ENCODE data around the gene HOXD8.

Gene HOXD8

GRCh38 chr2:176167398-176167797, 37.9 kb downstream of the HOXD8 start:
- TF ChIP-seq, protein P1, sequence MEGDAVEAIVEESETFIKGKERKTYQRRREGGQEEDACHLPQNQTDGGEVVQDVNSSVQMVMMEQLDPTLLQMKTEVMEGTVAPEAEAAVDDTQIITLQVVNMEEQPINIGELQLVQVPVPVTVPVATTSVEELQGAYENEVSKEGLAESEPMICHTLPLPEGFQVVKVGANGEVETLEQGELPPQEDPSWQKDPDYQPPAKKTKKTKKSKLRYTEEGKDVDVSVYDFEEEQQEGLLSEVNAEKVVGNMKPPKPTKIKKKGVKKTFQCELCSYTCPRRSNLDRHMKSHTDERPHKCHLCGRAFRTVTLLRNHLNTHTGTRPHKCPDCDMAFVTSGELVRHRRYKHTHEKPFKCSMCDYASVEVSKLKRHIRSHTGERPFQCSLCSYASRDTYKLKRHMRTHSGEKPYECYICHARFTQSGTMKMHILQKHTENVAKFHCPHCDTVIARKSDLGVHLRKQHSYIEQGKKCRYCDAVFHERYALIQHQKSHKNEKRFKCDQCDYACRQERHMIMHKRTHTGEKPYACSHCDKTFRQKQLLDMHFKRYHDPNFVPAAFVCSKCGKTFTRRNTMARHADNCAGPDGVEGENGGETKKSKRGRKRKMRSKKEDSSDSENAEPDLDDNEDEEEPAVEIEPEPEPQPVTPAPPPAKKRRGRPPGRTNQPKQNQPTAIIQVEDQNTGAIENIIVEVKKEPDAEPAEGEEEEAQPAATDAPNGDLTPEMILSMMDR (IDR thresholded peaks at IDR 0.05; ENCODE audit: extremely low read depth, insufficient read depth, missing control alignments) = no peak
- in situ Hi-C loops (cut with MboI; ENCODE audit: low pct_unique_long_range_greater_than_20kb, low sequenced_read_pairs, unreplicated experiment) = no loop called here
- DNase-seq (ENCODE audit: low spot score) = no peak

DNA sequence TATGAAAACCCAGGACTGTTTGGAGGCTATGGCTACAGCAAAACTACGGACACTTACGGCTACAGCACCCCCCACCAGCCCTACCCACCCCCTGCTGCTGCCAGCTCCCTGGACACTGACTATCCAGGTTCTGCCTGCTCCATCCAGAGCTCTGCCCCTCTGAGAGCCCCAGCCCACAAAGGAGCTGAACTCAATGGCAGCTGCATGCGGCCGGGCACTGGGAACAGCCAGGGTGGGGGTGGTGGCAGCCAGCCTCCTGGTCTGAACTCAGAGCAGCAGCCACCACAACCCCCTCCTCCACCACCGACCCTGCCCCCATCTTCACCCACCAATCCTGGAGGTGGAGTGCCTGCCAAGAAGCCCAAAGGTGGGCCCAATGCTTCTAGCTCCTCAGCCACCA, 39.7 kb downstream of the HOXD8 start:
- no peak for DNase-seq (ENCODE audit: low spot score)
- in situ Hi-C loops (cut with MboI; ENCODE audit: low pct_unique_long_range_greater_than_20kb, low sequenced_read_pairs, unreplicated experiment) = no loop called here
- TF ChIP-seq, protein P1 (IDR thresholded peaks at IDR 0.05; ENCODE audit: extremely low read depth, insufficient read depth, missing control alignments) = no peak

- no peak for DNase-seq (ENCODE audit: low spot score)
- in situ Hi-C loops (cut with MboI; ENCODE audit: low pct_unique_long_range_greater_than_20kb, low sequenced_read_pairs, unreplicated experiment) = no loop called here
- TF ChIP-seq, protein P1 (IDR thresholded peaks at IDR 0.05; ENCODE audit: extremely low read depth, insufficient read depth, missing control alignments) = no peak
Observed at GRCh38 chr2:176169711-176170110, 40.2 kb downstream of the HOXD8 start.

DNA sequence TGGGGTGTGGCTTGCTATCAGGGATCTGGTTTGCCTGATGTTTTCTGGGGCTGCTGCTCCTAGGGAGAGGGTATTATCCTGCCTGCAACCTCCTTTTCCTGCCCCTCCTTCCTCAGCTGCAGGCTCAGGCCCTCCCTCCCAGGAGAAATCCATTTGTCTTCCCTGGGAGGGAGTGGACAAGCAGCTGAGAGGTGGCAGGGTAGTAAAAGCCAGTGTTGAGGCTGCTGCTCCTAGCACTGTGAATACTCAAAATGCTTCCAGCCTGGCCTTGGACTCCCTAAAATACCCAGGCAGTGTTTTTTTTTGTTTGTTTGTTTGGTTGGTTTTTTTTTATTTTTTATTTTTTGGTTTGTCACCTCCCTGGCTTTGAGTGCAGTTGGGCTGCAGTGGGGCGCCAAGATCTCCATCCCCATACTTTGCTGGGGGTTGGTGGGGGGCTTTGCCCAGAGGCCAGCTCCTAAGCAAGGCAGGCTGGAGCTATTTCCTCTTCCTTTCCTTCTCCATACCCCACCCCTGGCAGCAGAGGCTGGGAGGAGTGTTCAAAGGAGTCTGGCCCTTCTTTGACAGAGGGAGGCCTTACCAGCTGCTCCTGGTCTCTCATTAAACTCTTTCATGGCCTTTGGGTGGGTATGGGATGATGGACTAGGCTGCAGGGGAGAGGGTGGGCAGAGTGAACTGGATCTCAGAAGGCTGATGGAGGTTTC, 41.2 kb downstream of the HOXD8 start:
- in situ Hi-C loops (cut with MboI; ENCODE audit: low pct_unique_long_range_greater_than_20kb, low sequenced_read_pairs, unreplicated experiment) = no loop called here
- TF ChIP-seq, protein P1 (IDR thresholded peaks at IDR 0.05; ENCODE audit: extremely low read depth, insufficient read depth, missing control alignments) = no peak
- no peak for DNase-seq (ENCODE audit: low spot score)

DNA sequence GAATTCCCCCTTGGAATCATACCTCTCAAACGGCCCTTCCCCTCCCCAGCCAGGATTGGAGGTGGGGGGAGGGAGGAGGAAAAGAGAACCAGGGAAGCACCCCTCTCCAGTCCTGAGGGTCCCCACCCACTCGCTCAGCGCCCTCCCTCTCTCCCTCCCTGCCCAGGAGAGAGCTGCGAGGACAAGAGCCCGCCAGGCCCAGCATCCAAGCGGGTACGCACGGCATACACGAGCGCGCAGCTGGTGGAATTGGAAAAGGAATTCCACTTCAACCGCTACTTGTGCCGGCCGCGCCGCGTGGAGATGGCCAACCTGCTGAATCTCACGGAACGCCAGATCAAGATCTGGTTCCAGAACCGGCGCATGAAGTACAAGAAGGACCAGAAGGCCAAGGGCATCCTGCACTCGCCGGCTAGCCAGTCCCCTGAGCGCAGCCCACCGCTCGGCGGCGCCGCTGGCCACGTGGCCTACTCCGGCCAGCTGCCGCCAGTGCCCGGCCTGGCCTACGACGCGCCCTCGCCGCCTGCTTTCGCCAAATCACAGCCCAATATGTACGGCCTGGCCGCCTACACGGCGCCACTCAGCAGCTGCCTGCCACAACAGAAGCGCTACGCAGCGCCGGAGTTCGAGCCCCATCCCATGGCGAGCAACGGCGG, 42.0 kb downstream of the HOXD8 start:
- no peak for DNase-seq (ENCODE audit: low spot score)
- in situ Hi-C loops (cut with MboI; ENCODE audit: low pct_unique_long_range_greater_than_20kb, low sequenced_read_pairs, unreplicated experiment) = no loop called here
- TF ChIP-seq, protein P1 (IDR thresholded peaks at IDR 0.05; ENCODE audit: extremely low read depth, insufficient read depth, missing control alignments) = no peak

DNA sequence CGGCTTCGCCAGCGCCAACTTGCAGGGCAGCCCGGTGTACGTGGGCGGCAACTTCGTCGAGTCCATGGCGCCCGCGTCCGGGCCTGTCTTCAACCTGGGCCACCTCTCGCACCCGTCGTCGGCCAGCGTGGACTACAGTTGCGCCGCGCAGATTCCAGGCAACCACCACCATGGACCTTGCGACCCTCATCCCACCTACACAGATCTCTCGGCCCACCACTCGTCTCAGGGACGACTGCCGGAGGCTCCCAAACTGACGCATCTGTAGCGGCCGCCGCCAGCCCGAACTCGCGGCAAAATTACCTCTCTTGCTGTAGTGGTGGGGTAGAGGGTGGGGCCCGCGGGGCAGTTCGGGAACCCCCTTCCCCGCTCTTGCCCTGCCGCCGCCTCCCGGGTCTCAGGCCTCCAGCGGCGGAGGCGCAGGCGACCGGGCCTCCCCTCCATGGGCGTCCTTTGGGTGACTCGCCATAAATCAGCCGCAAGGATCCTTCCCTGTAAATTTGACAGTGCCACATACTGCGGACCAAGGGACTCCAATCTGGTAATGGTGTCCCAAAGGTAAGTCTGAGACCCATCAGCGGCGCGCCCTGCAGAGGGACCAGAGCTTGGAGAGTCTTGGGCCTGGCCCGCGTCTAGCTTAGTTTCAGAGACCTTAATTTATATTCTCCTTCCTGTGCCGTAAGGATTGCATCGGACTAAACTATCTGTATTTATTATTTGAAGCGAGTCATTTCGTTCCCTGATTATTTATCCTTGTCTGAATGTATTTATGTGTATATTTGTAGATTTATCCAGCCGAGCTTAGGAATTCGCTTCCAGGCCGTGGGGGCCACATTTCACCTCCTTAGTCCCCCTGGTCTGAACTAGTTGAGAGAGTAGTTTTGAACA, 42.7 kb downstream of the HOXD8 start:
- in situ Hi-C loops (cut with MboI; ENCODE audit: low pct_unique_long_range_greater_than_20kb, low sequenced_read_pairs, unreplicated experiment) = no loop called here
- DNase-seq (ENCODE audit: low spot score) = no peak
- TF ChIP-seq, protein P1 (IDR thresholded peaks at IDR 0.05; ENCODE audit: extremely low read depth, insufficient read depth, missing control alignments) = no peak
